ENCODE measurements around the gene NXPE2.
"Not testable (repeated sequence)": the region's sequence is repeated elsewhere in the genome, so short reads cannot be mapped to it uniquely, and the experiment has no call there.

NXPE2 gene

DNA sequence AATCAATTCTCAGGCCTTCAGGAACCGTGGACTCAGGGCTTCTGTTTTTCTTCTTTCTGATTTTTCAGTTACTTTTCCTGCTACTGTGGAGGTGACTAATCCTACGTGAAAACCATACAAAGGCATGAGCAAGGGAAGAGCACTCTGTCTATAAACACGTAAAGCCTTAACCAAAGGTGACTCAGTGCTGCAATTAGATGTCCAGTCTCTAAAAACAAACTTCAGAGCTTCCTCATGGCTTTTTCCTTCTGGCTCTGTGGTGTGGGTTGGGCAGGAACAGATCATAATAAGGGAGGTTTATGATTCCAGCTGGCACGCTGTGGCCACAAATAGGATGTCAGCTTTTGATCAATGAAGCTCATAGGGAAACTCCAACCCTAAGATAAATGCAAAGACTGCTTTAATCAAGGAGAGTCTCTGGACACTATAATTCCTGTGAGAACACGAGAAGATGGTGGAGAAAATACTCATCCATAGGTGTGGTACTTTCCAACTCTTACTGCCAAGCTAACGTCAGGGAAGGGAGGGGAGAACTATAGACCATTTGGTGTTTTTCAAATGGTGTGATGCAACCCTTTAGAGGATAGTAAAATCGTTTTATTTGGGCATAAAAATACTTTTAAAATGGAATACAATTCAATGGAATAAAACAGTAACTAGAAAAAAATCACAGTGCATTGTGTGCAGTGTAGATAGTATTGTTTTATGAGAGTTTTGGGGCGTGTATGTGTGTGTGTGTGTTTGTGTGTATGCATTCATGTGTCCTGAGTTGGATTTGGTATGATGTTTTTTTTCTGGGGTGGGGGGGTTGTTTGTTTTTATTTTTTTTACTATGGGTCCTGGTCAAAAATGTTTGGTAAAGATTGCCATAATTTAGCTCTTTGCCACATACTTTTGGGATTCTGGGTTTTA lies at the start of gene NXPE2:
Gene NXPE2 (plus strand): TSS at position 403 of the 912 bp plus-strand sequence. CDS start 49 bp downstream, at position 452.
- ChIA-PET CTCF (no interaction called here), POLR2A (no interaction called here)
- no peak for DNase-seq (ENCODE audit: extremely low spot score)
- TF ChIP-seq SUZ12 (IDR thresholded peaks at IDR 0.05) (no peak), ZNF384 (IDR thresholded peaks at IDR 0.05) (no peak), SP1 (IDR thresholded peaks at IDR 0.05) (no peak), ARNT (IDR thresholded peaks at IDR 0.05) (no peak)

DNA sequence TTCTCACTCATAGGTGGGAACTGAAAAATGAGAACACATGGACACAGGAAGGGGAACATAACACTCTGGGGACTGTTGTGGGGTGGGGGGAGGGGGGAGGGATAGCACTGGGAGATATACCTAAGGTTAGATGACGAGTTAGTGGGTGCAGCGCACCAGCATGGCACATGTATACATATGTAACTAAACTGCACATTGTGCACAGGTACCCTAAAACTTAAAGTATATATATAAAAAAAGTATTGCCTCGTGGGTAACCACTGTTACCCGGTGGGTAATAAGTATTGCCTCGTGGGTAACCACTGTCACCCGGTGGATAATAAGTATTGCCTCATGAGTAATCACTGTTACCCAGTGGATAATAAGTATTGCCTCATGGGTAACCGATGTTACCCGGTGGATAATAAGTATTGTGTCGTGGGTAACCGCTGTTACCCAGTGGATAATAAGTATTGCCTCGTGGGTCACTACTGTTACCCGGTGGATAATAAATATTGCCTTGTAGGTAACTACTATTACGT lies 46.8 kb upstream of the NXPE2 start:
- CTCF ChIA-PET; DNase-seq (ENCODE audit: extremely low spot score); POLR2A ChIA-PET: not testable (repeated sequence)

DNA sequence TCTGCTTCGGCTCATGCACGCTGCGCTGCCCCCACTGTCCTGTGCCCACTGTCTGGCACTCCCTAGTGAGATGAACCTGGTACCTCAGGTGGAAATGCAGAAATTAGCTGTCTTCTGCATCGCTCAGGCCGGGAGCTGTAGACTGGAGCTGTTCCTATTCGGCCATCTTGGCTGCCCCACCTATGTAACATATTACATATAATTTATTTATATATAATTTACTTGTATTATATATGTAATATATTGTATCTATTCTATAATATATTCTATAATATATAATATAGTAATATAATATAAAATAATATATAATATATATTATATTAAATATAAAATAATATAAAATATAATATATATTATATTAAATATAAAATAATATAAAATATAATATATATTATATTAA lies 38.9 kb upstream of the NXPE2 start:
- DNase-seq (ENCODE audit: extremely low spot score); CTCF ChIA-PET; POLR2A ChIA-PET: not testable (repeated sequence)

DNA sequence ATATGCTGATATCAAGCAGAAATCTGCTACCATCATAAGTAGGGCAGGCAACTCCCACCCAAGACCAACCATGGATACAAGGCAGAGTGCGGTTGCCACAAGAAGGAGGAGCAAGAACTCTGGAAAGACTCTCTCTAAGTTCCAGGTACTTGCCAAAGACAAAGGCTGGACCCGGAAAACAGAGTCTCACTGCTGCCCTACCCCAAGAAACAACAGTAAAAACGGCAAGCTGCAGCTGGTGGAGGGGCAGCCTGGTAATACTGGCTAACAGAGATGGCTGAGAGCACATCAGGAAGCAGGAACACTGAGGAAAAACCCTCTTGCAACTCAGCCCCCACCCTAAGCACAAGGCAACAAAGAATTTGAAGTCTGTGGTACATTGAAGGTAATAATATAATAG lies 27.7 kb upstream of the NXPE2 start:
- no peak for TF ChIP-seq BHLHE40 (IDR thresholded peaks at IDR 0.05; ENCODE audit: borderline replicate concordance)
- no peak for TF ChIP-seq ELF4 (IDR thresholded peaks at IDR 0.05)
- no peak for TF ChIP-seq SUZ12 (IDR thresholded peaks at IDR 0.05)
- no peak for TF ChIP-seq HDGF (IDR thresholded peaks at IDR 0.05; ENCODE audit: borderline replicate concordance)
- TF ChIP-seq FOXK2 (IDR thresholded peaks at IDR 0.05), result no peak
- TF ChIP-seq, protein P1, sequence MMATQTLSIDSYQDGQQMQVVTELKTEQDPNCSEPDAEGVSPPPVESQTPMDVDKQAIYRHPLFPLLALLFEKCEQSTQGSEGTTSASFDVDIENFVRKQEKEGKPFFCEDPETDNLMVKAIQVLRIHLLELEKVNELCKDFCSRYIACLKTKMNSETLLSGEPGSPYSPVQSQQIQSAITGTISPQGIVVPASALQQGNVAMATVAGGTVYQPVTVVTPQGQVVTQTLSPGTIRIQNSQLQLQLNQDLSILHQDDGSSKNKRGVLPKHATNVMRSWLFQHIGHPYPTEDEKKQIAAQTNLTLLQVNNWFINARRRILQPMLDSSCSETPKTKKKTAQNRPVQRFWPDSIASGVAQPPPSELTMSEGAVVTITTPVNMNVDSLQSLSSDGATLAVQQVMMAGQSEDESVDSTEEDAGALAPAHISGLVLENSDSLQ (IDR thresholded peaks at IDR 0.05), result no peak
- TF ChIP-seq NFRKB (IDR thresholded peaks at IDR 0.05), result no peak
- no peak for TF ChIP-seq SP1 (IDR thresholded peaks at IDR 0.05)
- no peak for TF ChIP-seq L3MBTL2 (conservative IDR thresholded peaks at IDR 0.05)
- no peak for TF ChIP-seq CTBP1 (IDR thresholded peaks at IDR 0.05; ENCODE audit: borderline replicate concordance)
- no peak for TF ChIP-seq LEF1 (IDR thresholded peaks at IDR 0.05; ENCODE audit: borderline replicate concordance)
- no peak for TF ChIP-seq FOXM1 (IDR thresholded peaks at IDR 0.05; ENCODE audit: borderline replicate concordance)
- no peak for TF ChIP-seq ARNT (IDR thresholded peaks at IDR 0.05)
- no peak for TF ChIP-seq FOXA1 (IDR thresholded peaks at IDR 0.05)
- TF ChIP-seq TARDBP (IDR thresholded peaks at IDR 0.05), result no peak
- TF ChIP-seq ZNF384 (IDR thresholded peaks at IDR 0.05), result no peak
- CTCF ChIA-PET, result no interaction called here
- DNase-seq (ENCODE audit: extremely low spot score), result no peak
- POLR2A ChIA-PET, result no interaction called here

DNA sequence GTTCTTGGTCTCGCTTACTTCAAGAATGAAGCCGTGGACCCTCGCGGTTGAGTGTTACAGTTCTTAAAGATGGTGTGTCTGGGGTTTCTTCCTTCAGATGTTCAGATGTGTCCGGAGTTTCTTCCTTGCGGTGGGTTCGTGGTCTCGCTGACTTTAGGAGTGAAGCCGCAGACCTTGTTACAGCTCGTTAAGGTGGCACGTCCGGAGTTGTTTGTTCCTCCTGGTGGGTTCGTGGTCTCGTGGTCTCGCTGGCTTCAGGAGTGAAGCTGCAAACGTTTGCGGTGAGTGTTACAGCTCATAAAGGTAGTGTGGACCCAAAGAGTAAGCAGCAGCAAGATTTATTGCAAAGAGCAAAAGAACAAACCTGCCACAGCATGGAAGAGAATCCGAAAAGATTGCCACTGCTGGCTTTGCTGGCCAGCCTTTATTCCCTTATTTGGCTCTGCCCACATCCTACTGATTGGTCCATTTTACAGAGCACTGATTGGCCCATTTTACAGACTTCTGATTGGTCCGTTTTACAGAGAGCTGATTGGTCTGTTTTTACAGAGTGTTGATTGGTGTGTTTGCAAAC lies 27.1 kb upstream of the NXPE2 start:
- no peak for DNase-seq (ENCODE audit: extremely low spot score)
- POLR2A ChIA-PET, result no interaction called here
- CTCF ChIA-PET, result no interaction called here

DNA sequence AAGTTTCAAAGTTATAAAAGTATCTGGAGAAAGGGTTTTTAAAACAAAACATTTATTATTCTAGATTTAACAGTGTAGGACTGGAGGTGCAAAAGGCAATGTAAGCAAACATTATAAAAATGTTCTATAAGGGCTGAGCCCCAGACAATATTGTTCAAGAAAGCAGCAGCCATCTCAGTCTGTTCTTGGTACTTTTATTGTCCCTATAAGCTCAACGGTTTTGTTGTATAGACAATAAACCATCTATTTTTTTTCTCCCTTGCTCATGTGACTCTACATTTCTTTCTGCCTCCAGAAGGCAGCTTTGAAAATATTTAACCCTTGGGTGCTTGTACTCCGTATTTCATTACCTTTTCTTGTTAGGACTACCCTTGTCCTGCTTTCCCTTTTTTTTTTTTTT lies 25.2 kb upstream of the NXPE2 start:
- POLR2A ChIA-PET, result no interaction called here
- TF ChIP-seq ARNT (IDR thresholded peaks at IDR 0.05) (no peak), SUZ12 (IDR thresholded peaks at IDR 0.05) (no peak), SP1 (IDR thresholded peaks at IDR 0.05) (no peak), FOXA1 (IDR thresholded peaks at IDR 0.05) (no peak), TARDBP (IDR thresholded peaks at IDR 0.05) (no peak), LEF1 (IDR thresholded peaks at IDR 0.05; ENCODE audit: borderline replicate concordance) (no peak), NFRKB (IDR thresholded peaks at IDR 0.05) (no peak), ZNF384 (IDR thresholded peaks at IDR 0.05) (no peak), CTBP1 (IDR thresholded peaks at IDR 0.05; ENCODE audit: borderline replicate concordance) (no peak), FOXK2 (IDR thresholded peaks at IDR 0.05) (no peak), FOXM1 (IDR thresholded peaks at IDR 0.05; ENCODE audit: borderline replicate concordance) (no peak), ELF4 (IDR thresholded peaks at IDR 0.05) (no peak), BHLHE40 (IDR thresholded peaks at IDR 0.05; ENCODE audit: borderline replicate concordance) (no peak), L3MBTL2 (conservative IDR thresholded peaks at IDR 0.05) (no peak), HDGF (IDR thresholded peaks at IDR 0.05; ENCODE audit: borderline replicate concordance) (no peak)
- TF ChIP-seq, protein P1 (IDR thresholded peaks at IDR 0.05), result no peak
- CTCF ChIA-PET, result no interaction called here
- no peak for DNase-seq (ENCODE audit: extremely low spot score)

More for the DNA sequence above, 27.1 kb upstream of the NXPE2 start:
- TF ChIP-seq, protein P1 (IDR thresholded peaks at IDR 0.05), result no peak
- no peak for TF ChIP-seq L3MBTL2 (conservative IDR thresholded peaks at IDR 0.05)
- no peak for TF ChIP-seq BHLHE40 (IDR thresholded peaks at IDR 0.05; ENCODE audit: borderline replicate concordance)
- no peak for TF ChIP-seq FOXA1 (IDR thresholded peaks at IDR 0.05)

DNA sequence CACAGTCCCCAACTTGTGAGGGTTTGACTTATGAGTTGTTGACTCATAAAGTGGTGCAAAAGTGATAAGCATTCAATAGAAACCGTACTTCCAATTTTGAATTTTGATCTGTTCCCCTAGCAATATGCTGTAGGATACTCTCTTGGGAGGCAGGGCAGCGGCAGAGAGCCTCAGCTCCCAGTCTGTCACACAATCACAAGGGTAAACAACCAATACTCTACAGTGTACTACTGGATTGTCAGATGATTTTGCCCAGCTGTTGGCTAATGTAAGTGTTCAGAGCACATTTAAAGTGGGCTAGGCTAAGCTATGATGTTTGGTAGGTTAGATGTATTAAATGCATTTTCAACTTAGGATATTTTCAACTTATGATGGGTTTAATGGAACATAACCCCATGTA lies 13.7 kb upstream of the NXPE2 start:
- DNase-seq (ENCODE audit: extremely low spot score), result no peak
- TF ChIP-seq NFRKB (IDR thresholded peaks at IDR 0.05) (no peak), SUZ12 (IDR thresholded peaks at IDR 0.05) (no peak), L3MBTL2 (conservative IDR thresholded peaks at IDR 0.05) (no peak), ZNF384 (IDR thresholded peaks at IDR 0.05) (no peak), ELF4 (IDR thresholded peaks at IDR 0.05) (no peak), FOXA1 (IDR thresholded peaks at IDR 0.05) (no peak), FOXK2 (IDR thresholded peaks at IDR 0.05) (no peak), FOXM1 (IDR thresholded peaks at IDR 0.05; ENCODE audit: borderline replicate concordance) (no peak), ARNT (IDR thresholded peaks at IDR 0.05) (no peak), BHLHE40 (IDR thresholded peaks at IDR 0.05; ENCODE audit: borderline replicate concordance) (no peak), HDGF (IDR thresholded peaks at IDR 0.05; ENCODE audit: borderline replicate concordance) (no peak), LEF1 (IDR thresholded peaks at IDR 0.05; ENCODE audit: borderline replicate concordance) (no peak)
- TF ChIP-seq, protein P1 (IDR thresholded peaks at IDR 0.05), result no peak
- CTCF ChIA-PET, result no interaction called here
- POLR2A ChIA-PET, result no interaction called here

Data from HEK293T (cell line).